ENCODE data around the gene FAM193B. TPM values are rescaled to one million over a fixed set of nuclear protein-coding genes. Genes with fewer than 3 reads are reported as not detected.

The FAM193B gene
- total RNA-seq, 3 donors from 2014 or later (not counting 1 experiment from before 2014, with no cell fraction given) = 203 to 235 (median 216) TPM

DNA sequence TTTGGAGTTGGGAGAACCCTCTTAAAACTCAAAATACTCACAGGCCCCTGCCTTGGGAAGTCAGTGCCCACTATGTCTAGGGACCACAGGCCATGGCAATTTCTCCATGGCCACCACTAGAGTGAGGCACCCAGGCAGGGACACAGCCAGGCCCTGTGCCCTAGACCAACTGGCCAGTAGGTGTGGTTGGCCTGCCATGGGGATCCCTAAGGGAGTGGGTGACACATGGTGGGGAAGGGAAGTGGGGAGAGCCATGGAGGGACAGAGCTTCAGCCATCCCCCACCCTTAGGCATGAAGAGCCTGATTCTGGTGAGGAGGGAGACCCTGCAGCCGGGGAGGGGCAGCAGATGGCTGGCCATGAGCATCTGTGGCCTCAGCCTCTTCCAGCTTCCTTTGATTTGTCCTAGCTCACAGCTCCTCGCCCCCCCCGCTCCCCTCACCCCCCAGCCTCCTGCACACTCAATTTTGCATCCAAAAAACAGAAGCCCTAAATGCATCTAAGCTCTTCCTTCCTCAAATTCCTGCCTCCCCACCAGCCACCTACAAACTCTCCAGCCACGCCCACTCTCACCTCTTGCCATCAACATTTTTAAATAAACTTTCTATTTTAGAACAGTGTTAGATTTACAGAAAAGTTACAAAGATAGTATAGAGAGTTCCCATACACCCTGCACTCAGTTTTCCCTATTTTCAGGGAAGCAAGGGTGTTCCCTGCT is 79.4 kb downstream of the FAM193B start:
- intact Hi-C loops (cut with micrococcal nuclease) = no loop called here
- Histone ChIP-seq H3K9me3 (ENCODE audit: control insufficient read depth, insufficient read depth, low read length) (no peaks in the 10 kb centered on the region), H3K27me3 (ENCODE audit: control insufficient read depth, insufficient read depth, low read length) (peaks cover 15% of the 10 kb centered on the region), H3K27ac (ENCODE audit: low read length) (no peak overlapping the region), H3K4me1 (ENCODE audit: control insufficient read depth, insufficient read depth, low read length) (peaks cover 44% of the 10 kb centered on the region), H3K4me3 (ENCODE audit: low read length) (no peak overlapping the region), H3K36me3 (ENCODE audit: control insufficient read depth, insufficient read depth, low read length) (no peaks in the 10 kb centered on the region)
- DNase-seq (no peak), ATAC-seq (no peak)
- Mint-ChIP-seq H3K27ac (peak overlapping the region in 1 of 2 donors; percentile 87), H3K4me1 (peaks cover 15 to 65% of the 10 kb centered on the region in 2 donors), H3K27me3 (ENCODE audit: low read depth in 2 of 2) (peaks cover 0 to 16% of the 10 kb centered on the region in 2 donors), H3K9me3 (no peaks in the 10 kb centered on the region), H3K36me3 (no peaks in the 10 kb centered on the region), H3K4me3 (peak overlapping the region; percentile 89)
- TF ChIP-seq, protein P1, sequence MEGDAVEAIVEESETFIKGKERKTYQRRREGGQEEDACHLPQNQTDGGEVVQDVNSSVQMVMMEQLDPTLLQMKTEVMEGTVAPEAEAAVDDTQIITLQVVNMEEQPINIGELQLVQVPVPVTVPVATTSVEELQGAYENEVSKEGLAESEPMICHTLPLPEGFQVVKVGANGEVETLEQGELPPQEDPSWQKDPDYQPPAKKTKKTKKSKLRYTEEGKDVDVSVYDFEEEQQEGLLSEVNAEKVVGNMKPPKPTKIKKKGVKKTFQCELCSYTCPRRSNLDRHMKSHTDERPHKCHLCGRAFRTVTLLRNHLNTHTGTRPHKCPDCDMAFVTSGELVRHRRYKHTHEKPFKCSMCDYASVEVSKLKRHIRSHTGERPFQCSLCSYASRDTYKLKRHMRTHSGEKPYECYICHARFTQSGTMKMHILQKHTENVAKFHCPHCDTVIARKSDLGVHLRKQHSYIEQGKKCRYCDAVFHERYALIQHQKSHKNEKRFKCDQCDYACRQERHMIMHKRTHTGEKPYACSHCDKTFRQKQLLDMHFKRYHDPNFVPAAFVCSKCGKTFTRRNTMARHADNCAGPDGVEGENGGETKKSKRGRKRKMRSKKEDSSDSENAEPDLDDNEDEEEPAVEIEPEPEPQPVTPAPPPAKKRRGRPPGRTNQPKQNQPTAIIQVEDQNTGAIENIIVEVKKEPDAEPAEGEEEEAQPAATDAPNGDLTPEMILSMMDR (IDR thresholded peaks at IDR 0.05) = no peak
- WGBS (ENCODE audit: insufficient coverage) = 50% methylated on average over 4 of the region's 4 CpGs

DNA sequence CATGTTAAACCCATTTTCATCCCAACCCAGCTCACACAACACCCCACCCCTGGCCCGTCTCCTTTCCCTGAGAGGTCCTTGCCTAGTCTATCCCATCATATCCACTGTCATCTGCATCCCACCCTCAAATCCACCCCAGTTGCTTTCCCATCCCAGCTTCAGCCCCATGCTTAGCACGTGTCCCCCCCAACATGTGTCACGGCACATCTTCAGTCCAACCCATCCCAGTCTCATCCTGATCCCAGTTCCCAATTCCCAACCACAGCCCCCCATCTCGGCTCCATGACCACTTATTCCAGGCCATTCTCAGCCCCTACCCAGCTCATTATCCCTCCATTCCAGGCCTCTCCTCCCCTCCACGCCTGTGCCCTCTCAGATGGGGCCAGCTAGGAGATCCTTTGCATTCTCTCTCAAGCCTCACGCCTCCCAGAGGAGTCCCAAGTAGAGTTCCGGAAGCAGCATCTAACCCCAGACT is 80.3 kb downstream of the FAM193B start:
- intact Hi-C loops (cut with micrococcal nuclease) = no loop called here
- Histone ChIP-seq H3K4me1 (ENCODE audit: control insufficient read depth, insufficient read depth, low read length) (peaks cover 35% of the 10 kb centered on the region), H3K27me3 (ENCODE audit: control insufficient read depth, insufficient read depth, low read length) (peaks cover 15% of the 10 kb centered on the region), H3K9me3 (ENCODE audit: control insufficient read depth, insufficient read depth, low read length) (no peaks in the 10 kb centered on the region), H3K27ac (ENCODE audit: low read length) (no peak overlapping the region), H3K4me3 (ENCODE audit: low read length) (no peak overlapping the region), H3K36me3 (ENCODE audit: control insufficient read depth, insufficient read depth, low read length) (no peaks in the 10 kb centered on the region)
- Mint-ChIP-seq H3K27me3 (ENCODE audit: low read depth in 2 of 2) (peaks cover 0 to 16% of the 10 kb centered on the region in 2 donors), H3K4me1 (peaks cover 11 to 56% of the 10 kb centered on the region in 2 donors), H3K4me3 (peak overlapping the region; percentile 89), H3K27ac (peak overlapping the region in 1 of 2 donors; percentile 87), H3K36me3 (no peaks in the 10 kb centered on the region), H3K9me3 (no peaks in the 10 kb centered on the region)
- DNase-seq = no peak
- ATAC-seq = no peak
- 87% methylated on average over 7 of the region's 7 CpGs for WGBS (ENCODE audit: insufficient coverage)
- TF ChIP-seq, protein P1 (IDR thresholded peaks at IDR 0.05) = no peak

DNA sequence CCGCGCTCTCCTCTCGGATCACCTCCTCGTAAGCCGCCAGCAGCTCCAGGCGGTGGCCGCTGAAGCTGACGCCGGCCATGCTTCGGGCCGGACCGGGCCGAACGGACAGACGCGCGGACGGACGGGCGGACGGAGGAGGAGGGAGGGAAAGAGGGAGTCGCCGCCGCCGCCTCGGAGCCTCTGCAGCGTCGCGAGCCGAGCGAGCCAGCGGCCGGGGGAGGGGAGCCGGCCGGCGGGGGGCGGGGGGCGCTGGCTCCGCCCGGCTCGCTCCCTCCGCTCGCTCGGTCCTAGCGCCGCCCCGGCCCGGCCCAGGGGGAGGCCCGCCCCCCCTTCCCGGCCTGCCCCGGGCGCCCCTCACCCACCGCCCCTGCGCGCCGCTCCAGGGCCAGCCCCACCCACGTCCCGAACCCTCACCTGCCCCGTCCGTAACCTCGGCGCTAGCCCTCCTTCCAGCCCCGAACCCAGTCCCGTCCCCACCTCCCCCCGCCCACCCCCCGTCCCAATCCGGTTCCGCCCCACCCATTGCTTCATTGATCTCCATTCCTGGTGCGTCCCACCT is 80.8 kb downstream of the FAM193B start, which contains the start of gene DBN1:
DBN1 (minus strand) TSS at position 192 of the 559 bp plus-strand sequence; CDS start at position 79, 113 bp downstream.
- WGBS (ENCODE audit: insufficient coverage) = 3% methylated on average over 54 of the region's 69 CpGs
- no peaks in the 10 kb centered on the region for H3K9me3 Mint-ChIP-seq
- intact Hi-C loops (cut with micrococcal nuclease) = no loop called here
- H3K27ac ChIP-seq (ENCODE audit: low read length) = no peak within 1 kb of the TSS
- no peaks in the 10 kb centered on the region for H3K9me3 ChIP-seq (ENCODE audit: control insufficient read depth, insufficient read depth, low read length)
- H3K27me3 Mint-ChIP-seq (ENCODE audit: low read depth in 2 of 2) = peaks cover 0 to 16% of the 10 kb centered on the region in 2 donors
- peak within 1 kb of the TSS in 1 of 2 donors; percentile 87 for H3K27ac Mint-ChIP-seq
- H3K4me3 ChIP-seq (ENCODE audit: low read length) = peak within 1 kb of the TSS; percentile 19
- no peaks in the 10 kb centered on the region for H3K36me3 Mint-ChIP-seq
- H3K36me3 ChIP-seq (ENCODE audit: control insufficient read depth, insufficient read depth, low read length) = no peaks in the 10 kb centered on the region
- DNase-seq (peak in 1 of 2 donors; percentile 42), ATAC-seq (peak; percentile 39 to 52 (median 44))
- H3K4me3 Mint-ChIP-seq = peak within 1 kb of the TSS; percentile 89
- H3K27me3 ChIP-seq (ENCODE audit: control insufficient read depth, insufficient read depth, low read length) = peaks cover 15% of the 10 kb centered on the region
- H3K4me1 Mint-ChIP-seq = peaks cover 11 to 56% of the 10 kb centered on the region in 2 donors
- H3K4me1 ChIP-seq (ENCODE audit: control insufficient read depth, insufficient read depth, low read length) = peaks cover 34% of the 10 kb centered on the region
- TF ChIP-seq, protein P1 (IDR thresholded peaks at IDR 0.05) = no peak

Data from natural killer cell (primary cell).